ENCODE measurements around the gene FXYD6.

DNA sequence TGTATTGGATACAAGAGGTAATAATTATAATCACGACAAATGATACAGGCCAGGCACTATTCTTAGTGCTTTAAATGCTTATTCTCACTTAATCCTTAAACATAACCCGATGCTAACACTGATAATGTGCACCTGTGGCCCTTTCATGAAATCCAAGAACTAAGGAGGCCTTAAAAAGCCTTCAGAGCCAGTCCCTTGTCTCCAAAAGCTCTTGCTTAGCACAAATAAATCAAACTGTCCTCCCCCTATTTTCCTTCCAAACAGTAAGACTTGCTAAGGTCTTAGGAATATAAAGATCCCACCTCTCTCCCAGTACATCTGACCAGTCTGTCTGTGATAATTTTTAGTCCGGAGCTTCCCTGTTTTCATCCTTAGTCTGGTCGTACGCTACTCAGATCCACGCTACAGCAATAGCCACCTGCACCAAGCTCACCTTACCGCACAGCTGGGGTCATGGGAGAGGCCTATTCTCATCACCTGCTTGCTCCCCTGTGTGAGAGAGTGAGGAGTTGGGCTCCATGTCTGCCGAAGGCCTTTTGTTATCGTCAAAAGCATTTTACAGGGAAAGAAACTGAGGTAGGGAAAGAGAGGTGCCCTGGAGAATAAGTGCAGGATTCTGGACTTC is 16.9 kb downstream of the FXYD6 start:
- TF ChIP-seq, protein P1, sequence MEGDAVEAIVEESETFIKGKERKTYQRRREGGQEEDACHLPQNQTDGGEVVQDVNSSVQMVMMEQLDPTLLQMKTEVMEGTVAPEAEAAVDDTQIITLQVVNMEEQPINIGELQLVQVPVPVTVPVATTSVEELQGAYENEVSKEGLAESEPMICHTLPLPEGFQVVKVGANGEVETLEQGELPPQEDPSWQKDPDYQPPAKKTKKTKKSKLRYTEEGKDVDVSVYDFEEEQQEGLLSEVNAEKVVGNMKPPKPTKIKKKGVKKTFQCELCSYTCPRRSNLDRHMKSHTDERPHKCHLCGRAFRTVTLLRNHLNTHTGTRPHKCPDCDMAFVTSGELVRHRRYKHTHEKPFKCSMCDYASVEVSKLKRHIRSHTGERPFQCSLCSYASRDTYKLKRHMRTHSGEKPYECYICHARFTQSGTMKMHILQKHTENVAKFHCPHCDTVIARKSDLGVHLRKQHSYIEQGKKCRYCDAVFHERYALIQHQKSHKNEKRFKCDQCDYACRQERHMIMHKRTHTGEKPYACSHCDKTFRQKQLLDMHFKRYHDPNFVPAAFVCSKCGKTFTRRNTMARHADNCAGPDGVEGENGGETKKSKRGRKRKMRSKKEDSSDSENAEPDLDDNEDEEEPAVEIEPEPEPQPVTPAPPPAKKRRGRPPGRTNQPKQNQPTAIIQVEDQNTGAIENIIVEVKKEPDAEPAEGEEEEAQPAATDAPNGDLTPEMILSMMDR (IDR thresholded peaks at IDR 0.05 in 4 of 5, conservative IDR thresholded peaks at IDR 0.05 in 1 of 5): no peak
- no peak for TF ChIP-seq POLR2A (IDR thresholded peaks at IDR 0.05)

Data from gastrocnemius medialis (tissue), 4 donors.